GM12891 (cell line): ENCODE measurements around the gene SPATA13.

Experiments
- POLR2A ChIP-seq: IDR thresholded peaks from 2 replicates; pipeline ENCODE4 v1.6.1; 2011; ENCODE audit warnings: low read depth, low read length, control low read depth
- POLR2AphosphoS5 ChIP-seq: IDR thresholded peaks from 2 replicates; pipeline ENCODE4 v1.6.1; 2011; ENCODE audit warnings: low read depth, low read length, control low read depth
- POU2F2 ChIP-seq: IDR thresholded peaks from 2 replicates; pipeline ENCODE4 v1.6.1; 2011; ENCODE audit warnings: low read depth, mild to moderate bottlenecking, control low read depth, low read length, moderate library complexity
- TAF1 ChIP-seq: IDR thresholded peaks from 2 replicates; pipeline ENCODE4 v1.6.1; 2011; ENCODE audit warnings: low read depth, low read length, control low read depth

DNA sequence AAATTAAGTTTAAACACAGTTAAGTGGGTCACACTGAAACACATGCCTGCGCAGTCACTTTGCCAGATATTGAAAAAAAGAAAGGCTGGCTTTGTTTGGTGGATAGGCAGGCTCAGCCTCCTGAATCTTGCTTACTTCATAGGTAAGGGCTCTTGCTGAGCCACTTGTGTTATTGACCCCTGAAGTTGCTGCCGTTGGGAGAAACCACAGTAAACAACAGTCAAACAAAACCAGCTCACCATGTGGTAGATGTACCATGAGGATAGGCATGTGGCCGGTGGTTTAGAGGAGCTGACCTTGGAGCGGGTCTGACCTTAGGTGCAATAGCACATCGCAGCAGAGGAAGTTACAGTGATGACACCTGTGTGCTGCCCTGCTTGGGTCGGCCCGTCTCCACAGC is 52.2 kb downstream of the SPATA13 start:
- TF ChIP-seq POLR2A (no peak), POLR2AphosphoS5 (no peak), TAF1 (no peak), POU2F2 (no peak)
